Inflammatory macrophage treated with lipopolysaccharide for 1 hour (primary cell): ENCODE data around the gene DEFB129.
A peak's percentile ranks its signal among the peaks of the same experiment; 100 is the strongest.
"Not testable (repeated sequence)": the region's sequence is repeated elsewhere in the genome, so short reads cannot be mapped to it uniquely, and the experiment has no call there.

ENCODE experiments used
- DNase-seq, 2 donors: peaks; one replicate each; pipeline ENCODE4 v3.0.0-alpha.2; 2020 to 2022

The DEFB129 gene, protein sequence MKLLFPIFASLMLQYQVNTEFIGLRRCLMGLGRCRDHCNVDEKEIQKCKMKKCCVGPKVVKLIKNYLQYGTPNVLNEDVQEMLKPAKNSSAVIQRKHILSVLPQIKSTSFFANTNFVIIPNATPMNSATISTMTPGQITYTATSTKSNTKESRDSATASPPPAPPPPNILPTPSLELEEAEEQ

DNA sequence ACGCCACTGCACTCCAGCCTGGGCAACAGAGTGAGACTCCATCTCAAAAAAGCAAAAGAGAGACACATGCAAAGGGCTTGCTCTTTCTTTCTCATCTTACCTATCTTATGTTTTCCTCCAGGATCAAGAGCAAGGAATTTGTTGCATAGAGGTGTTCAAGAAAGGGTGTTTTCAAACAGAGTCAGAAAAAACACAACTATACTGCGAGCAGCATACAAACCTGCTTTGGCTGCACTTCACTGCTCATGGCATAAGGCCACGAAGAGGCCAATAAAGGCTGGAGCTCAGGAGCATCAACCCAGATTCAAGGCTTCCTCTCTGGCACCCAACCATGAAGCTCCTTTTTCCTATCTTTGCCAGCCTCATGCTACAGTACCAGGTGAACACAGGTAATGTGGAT lies at the start of gene DEFB129:
TSS of gene DEFB129 (plus strand) at position 301 of the 400 bp plus-strand sequence. CDS start at position 332, 31 bp downstream.
- no peak for DNase-seq

DNA sequence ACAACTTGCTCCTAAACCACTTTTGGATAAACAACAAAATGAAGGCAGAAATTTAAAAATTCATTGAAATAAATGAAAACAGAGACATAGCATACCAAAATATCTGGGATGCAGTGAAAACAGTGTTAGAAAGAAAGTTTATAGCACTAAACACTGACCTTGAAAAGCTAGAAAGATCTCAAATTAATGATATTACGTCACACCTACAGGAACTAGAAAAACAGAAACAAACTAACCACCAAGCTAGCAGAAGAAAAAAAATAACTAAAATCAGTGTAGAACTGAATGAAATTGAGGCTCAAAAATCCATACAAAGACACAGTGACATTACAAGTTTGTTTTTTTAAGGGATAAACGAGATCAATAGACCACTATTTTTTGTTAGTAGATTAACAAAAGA lies 42.8 kb upstream of the DEFB129 start:
- DNase-seq, result no peak

DNA sequence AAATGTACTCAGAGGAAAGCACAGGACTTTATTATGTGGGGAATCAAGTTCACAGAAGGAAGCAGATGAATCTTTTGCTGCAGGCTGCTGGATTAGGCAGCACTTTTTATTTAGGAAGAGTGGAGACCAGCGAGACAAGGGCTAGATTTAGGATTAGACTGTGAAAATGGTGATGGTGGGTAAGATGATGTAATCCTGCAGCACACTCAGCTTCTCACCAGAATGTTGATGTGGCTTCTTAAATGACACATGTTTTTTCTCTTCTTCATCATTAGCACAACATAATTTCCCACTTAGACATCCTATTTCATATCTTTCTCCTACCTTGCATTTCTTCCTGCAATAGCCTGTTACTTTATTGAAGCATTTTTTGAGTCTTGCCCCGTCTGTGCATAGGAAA lies 39.3 kb upstream of the DEFB129 start:
- no peak for DNase-seq

DNA sequence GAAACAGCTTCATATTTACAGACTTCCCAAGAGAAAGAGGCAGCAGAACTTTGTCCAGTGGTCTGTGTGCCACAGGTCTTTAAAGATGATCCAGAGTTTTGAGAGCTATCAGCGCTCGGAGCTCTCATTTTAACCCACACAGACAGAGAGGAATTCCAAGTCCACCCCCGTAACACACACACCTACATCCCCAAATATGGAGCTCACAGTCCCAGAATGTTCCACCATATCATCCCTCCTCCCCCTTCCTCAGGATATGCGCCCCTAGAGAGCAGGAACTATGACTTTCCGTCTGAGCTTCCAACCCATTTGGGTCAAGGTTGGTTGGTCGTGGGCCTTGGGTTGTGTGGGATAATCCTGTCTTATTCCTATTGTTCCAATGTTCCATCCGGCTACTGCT lies 37.4 kb upstream of the DEFB129 start, which contains the start of gene DEFB128:
TSS of gene DEFB128 (minus strand) at position 101 of the 400 bp plus-strand sequence. CDS start at position 13, 88 bp downstream.
- no peak for DNase-seq

DNA sequence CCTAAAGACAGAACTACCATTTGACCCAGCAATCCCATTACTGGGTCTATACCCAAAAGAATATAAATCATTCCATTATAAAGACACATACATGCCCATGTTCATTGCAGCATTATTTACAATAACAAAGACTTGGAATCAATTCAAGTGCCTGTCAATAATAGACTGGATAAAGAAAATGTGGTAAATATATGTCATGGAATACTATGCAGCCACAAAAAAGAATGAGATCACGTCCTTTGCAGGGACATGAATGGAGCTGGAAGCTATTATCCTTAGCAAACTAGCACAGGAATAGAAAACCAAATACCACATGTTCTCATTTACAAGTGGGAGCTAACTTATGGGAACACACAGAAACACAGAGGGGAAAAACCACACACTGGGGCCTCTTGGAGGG lies 28.8 kb upstream of the DEFB129 start:
- no peak for DNase-seq

DNA sequence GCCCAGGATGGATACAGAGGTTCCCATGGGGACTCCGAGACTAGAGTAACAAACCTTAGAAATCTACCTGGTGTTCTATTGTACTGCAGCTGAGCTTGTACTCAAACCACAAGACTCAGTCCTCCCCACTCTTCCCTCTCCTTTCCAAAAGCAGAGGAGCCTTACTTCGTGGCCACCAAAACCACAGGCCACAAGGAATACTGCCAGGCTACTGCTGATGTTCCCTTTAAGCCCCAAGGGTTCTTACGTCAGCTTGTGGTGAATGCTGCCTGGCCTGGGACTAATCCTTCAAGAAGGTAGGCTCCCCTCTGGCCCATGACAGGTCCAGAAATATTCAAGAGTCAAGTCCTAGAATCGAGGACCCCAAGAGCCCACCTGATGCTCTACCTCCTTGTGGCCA lies 27.1 kb upstream of the DEFB129 start:
- no peak for DNase-seq

DNA sequence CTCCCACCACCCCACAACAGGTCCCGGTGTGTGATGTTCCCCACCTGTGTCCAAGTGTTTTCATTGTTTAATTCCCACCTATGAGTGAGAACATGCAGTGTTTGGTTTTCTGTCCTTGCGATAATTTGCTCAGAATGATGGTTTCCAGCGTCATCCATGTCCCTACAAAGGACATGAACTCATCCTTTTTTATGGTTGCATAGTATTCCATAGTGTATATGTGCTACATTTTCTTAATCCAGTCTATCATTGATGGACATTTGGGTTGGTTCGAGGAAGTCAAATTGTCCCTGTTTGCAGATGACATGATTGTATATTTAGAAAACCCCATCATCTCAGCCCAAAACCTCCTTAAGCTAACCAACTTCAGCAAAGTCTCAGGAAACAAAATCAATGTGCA lies 23.4 kb upstream of the DEFB129 start:
- DNase-seq, result not testable (repeated sequence)

DNA sequence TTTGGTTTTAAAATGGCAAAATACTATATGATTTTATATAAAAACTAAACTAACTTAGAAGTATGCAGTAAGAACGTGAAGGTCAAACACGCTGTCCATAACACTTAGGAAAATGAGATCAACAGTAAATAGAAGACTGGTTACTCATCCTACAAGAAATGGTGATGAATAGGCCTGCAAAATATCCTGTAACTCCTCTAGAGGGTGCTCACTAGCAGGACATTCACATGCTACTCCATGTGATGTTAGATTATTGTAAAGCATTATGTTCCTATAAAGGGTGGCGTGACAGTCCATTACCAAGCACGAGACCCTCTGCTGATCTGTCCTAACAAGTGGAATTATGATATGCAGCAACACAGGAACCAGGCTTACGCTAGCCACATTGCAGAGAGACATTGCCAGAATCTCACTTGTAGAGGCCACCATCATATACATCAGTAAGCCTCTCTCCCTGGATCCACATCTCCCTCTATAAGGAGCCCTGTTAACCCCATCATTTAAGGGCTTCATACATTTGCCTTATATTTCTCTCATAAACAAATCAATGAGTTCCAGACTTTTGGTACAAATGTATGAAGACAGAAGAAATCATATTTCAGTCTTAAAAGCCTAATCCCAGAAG lies 18.0 kb upstream of the DEFB129 start:
- DNase-seq, result peak; percentile 59 to 64

DNA sequence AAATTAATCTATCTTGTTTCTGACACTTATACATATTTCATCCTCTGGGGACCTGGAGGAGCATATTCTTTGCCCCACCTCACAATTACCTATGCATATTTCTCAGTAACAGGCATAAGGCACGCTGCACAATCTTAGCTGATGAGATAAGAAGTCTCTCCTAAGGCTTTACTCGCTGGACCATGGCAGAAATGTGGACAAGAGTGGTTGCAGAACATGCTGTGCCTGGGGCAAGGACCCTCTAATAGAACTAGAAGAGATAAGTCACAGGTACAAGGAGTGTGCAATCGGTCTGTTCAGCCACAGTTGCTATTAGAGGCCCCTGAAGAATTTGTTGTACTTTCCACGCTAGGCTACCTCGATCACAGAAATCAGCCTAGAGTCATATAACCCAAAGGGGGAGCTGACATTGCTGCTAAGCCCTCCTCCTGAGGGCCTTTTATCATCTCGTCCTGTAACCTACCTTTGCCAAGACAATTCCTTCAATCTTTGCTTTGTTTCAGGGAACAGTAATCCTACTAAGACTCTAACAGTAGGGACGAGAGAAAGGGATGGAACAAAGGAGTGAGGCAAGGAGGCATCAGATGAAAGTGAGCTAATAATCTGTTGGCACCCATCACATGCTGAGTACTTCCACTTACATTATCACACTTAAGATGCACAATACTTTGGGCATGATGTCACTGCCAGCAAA lies 16.1 kb upstream of the DEFB129 start:
- no peak for DNase-seq

DNA sequence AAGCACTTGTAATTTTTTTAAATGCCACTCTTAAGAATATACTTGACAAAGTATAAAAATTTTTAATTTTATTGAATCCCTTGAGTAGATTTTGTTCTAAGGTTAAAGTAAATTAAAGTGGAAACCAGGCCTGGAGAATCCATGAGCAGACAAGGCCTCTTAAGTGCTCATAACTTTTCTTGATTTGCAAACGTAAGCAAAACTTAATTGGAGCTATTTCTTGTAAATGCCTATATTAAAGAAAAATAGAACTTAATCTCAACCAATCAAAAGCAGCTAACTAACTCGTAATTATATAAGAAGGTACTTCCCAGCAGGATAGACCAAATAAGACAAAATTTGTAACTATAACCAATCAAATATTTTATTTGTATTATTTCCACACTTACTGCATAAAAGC lies 12.7 kb upstream of the DEFB129 start:
- no peak for DNase-seq

DNA sequence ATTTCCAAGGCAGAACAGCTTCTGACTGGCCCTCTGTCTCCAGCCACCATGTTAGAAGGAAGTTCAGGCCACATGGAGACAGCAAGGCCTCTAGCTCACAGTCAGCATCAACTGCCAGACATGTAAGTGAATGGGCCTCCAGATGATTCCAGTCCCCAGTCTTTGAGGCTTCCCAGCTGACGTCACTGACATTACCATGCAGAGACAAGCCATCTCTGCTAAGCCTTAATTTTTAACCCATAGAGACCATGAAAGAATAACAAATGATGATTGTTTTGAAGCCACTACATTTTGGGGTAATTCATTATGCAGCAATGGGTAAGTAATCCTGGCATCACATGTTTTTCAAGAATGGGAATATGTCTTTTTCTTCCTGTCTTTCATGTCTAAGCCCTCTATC lies 11.3 kb upstream of the DEFB129 start:
- DNase-seq, result no peak

DNA sequence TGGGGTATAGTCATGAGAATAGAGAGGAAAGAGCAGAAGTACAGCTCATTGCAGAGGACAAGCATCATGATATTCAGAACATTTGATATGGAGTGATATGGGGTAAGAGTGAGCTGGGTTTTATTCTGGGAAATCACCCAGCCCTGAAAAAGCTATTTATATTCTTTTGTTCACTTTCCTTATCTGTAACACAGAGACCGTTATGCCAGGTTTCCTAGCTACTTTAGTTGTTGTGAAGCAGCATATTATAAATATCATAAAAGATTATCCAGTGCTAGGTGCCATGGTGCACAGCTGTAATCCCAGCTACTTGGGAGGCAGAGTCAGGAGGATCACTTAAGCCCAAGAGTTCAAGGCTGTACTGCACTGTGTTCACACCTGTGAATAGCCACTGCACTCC lies 9.8 kb upstream of the DEFB129 start:
- no peak for DNase-seq

DNA sequence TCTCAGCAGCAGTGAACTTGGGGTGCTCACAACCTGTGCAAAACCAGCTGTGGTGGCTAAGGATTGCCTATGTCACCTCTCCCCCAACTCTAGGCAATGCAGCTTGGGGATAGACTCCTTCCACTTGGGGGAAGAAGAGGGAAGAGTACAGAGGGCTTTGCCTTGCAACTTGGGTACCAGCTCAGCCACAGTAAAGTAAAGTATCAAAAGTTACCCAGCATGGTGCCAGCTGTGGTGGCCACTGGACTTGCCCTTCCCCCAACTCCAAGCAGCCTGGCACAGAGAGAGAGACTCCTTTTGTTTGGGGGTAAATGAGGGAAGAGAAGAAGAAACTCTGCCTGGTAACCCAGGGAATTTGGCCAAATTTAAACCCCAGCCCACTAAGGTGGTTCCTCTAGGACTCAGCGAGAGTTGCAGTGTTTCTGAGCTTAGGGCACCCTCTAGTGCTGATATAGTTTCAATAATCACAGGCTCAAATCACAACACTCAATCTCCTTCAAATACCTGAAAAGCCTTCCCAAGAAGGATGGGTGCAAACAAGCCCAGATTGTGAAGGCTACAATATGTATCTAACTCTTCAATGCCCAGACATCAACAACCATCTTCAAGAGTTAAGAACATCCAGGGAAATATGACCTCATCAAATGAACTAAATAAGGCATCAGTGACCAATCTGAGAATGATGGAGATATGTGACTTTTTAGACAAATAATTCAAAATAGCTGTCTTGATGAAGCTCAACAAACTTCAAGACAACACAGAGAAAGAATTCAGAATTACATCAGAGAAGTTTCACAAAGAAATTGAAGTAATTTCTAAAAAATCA lies 7.6 kb upstream of the DEFB129 start:
- no peak for DNase-seq

DNA sequence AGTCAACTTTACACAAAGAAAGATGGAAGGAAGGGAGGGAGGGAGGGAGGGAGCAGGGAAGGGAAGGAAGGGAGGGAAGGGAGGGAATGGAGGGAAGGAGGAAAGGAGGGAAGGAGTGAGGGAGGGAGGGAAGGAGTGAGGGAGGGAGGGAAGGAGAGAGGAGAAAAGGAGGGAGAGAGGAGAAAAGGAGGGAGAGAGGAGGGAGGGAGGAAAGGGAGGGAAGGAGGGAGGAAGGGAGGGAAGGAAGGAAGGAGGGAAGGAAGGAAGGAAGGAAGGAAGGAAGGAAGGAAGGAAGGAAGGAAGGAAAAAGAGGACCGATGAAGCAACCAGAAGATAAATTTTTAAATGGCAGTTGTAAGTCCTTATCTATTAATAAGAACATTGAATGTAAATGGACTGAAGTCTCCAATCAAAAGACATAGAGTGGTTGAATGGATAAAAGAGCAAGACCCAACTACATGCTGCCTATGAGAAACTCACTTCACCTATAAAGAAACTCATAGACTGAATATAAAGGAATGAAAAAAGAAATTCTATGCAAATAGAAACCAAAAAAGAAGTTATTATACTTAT lies 5.7 kb upstream of the DEFB129 start:
- DNase-seq, result no peak

DNA sequence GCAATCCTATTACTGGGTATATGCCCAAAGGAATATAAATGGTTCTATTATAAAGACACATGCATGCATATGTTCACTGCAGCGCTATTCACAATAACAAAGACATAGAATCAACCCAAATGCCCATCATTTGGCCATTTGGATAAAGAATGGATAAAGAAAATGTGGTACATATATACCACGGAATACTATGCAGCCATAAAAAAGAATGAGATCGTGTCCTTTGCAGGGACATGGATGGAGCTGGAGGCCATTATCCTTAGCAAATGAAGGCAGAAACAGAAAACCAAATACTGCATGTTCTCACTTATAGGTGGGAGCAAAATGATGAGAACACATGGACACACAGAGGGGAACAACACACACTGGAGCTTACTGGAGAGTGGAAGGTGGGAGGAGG lies 1.2 kb upstream of the DEFB129 start:
- DNase-seq, result not testable (repeated sequence)

DNA sequence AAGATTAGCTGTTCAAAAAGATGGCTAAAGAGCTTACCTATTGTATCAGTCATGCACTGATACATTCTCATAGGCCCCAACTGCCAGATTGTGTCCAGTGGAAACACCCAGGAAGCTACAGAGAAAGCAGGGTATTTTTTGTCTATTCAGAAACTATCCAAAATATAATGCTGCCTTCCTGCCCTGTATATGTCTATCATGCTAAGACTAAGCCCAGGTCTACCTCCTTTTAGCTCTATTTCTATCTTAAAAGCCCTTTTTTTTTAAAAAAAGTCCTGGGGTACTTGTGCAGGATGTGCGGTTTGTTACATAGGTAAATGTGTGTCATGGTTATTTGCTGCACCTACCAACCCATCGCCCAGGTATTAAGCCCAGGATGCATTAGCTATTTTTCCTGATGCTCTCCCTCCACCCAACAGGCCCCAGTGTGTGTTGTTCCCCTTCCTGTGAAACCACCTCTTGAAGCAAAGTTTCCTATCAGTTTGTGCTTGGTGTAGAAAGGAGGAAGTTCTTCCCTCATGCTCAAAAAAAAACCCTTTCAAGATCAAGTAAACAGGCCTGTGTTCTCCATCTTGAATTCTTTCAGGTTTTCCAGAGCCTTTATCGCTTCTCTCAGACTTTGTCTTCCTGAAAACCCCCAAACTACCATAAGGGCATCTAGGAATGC lies 514 bp downstream of the DEFB129 start:
- peak; percentile 18 to 47 for DNase-seq

DNA sequence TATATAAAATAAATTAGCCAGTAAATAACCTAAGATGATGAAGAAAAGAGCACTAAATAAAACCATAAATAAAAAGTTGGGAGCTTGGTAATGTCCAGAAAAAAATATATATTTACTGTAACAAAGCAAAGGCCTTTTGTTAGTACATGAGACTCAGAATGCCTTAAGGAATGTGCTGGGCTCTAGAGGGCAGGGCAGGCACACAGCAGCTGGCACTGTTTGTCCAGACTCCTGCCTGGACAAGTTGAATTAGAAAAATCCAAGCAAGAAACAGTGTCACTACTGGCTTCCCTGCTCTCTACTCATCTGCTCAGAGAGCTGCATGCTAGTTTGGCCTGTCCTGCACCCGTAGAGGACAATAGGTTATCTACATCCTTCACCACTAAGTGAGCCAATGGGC lies 8.8 kb downstream of the DEFB129 start:
- DNase-seq, result peak; percentile 7 to 22

DNA sequence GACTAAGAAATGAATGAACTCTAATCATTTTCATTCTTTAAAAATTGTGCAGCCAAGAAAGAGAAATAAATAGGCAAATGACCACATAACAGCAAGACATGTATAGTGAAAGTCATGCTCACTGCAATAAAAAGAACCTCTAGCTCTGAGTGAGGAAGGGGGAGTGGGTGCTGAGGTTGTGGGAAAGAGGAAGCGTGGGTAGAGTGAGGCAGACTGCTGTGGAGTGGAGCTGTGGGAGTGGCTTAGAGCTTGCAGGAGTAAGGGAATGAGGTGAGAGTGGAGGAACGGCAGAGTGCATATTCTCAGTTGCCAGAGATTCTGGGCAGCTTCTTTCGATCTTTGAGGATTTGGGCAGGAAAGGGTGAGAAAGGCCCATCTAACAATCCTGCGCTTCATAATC lies 10.4 kb downstream of the DEFB129 start:
- peak; percentile 91 to 95 for DNase-seq

DNA sequence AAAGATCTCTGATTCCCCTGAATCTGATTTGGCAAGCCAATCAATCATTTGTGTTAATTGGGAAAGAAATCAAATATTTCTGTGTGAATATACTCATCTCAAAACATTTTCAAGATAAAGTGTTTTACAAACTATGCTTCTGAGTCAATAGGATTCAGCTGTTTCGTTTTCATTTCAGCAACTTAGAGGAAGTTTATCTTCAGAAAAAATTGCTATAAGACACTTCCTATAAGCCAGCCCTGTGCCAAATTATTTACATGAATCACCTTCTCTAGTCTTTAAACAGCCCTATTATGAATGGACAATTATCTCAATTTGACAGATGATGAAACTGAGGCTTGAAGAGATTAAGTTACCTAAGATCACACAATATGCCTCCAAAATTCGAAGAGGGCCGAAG lies 10.9 kb downstream of the DEFB129 start:
- DNase-seq, result peak; percentile 75 to 76

DNA sequence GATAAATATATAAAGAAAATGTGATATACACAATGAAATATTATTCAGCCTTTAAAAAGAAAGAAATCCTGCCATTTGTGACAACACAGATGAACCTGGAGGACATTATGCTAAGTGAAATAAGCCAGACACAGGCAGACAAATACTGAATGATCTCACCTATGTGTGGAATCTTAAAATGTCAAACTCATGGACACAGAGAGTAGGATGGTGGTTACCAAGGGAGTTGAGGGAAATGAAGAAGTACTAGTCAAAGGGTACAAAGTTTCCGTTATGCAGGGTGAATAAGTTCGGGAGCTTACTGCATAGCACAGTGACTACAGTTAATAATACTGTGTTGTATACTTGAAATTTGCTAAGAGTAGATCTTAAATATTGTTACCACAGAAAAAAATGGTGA lies 15.8 kb downstream of the DEFB129 start:
- DNase-seq, result no peak

DNA sequence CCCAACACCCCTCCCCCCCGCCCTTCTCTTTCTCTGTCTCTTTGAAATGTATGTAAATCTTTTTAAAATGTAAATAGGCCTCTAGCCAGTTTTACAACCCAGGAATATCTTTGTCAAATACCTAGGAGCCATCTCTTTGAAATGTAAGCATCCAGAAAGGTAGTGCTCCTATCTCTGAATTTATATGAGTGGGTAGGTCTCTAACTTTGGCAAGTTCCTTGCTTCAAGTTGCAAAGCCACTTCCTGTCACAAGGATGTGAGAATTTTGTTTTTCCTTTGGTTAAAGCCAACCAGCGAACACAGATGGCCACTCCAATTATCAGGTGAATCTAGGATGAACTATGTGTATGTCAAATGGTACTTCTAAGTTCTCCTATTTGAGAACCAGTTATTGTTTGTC lies 24.3 kb downstream of the DEFB129 start:
- no peak for DNase-seq

DNA sequence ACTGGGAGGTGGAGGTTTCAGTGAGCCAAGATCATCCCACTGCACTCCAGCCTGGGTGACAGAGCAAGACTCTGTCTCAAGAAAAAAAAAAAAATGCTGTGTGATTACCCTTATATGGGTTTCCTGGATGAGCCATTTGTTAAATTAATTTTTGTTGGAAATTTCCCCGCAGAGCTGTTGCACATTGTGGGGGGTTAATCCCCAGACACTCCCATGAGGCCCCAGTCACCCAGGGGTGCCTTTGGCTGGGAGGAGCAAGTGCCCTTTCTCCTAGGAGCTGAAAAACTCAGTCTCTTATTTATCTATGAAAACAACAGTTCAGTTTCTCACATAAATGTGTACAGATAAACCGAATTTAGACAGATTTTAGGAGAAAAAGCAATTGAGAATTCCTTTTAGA lies 25.7 kb downstream of the DEFB129 start:
- DNase-seq, result no peak
